B cell (primary cell): ENCODE data around the gene GLG1. TPM values are rescaled to one million over a fixed set of nuclear protein-coding genes. Genes with fewer than 3 reads are reported as not detected.

Experiments
- ATAC-seq: fragments of 200-7000 bp; cut with Tn5 transposase; one replicate; pipeline ENCODE4 v1.10.0; 2021; ENCODE audit warnings: low read depth, mild to moderate bottlenecking, moderate number of reproducible peaks, moderate library complexity
- CTCF ChIA-PET: fragments of 350-600 bp; sonication (Branson Sonifier 250); formaldehyde crosslinking; loops from one replicate; lab custom pipeline; 2021; ENCODE audit warnings: antibody characterized with exemption, inconsistent platforms; lab: Charles Lee
- POLR2A ChIA-PET: fragments of 350-600 bp; sonication (Branson Sonifier 250); formaldehyde crosslinking; loops from one replicate; lab custom pipeline; 2021; ENCODE audit warnings: antibody characterized with exemption; lab: Charles Lee
- DNase-seq: peaks from one replicate; pipeline ENCODE4 v3.0.0; 2013
- H2AFZ ChIP-seq: 2 replicates; pipeline ENCODE4 v1.6.1; 2012; ENCODE audit warnings: mild to moderate bottlenecking, low read depth, low read length; ENCODE audit not compliant: insufficient read depth, poor library complexity, severe bottlenecking
- H3K27ac ChIP-seq, 2 donors: 1 replicate in 1 of 2; 2 replicates in 1 of 2; pipeline ENCODE4 v1.5.1; 2012 to 2013; ENCODE audit warnings: low read length in 2 of 2, mild to moderate bottlenecking in 2 of 2, moderate library complexity in 1 of 2
- H3K27me3 ChIP-seq, 4 experiments: fragments of 200-600 bp in 1 of 4; sonication (generic) in 1 of 4; replicated peaks in 1 of 4; 1 replicate in 2 of 4; 2 replicates in 2 of 4; pipeline versions ENCODE4 v1.6.1 to v1.7.0; 2013 to 2016; ENCODE audit warnings: low read length in 3 of 4, mild to moderate bottlenecking in 2 of 4, mixed read lengths in 1 of 4, moderate library complexity in 1 of 4; ENCODE audit not compliant: insufficient read depth in 4 of 4, control insufficient read depth in 3 of 4; ENCODE audit errors: control extremely low read depth in 1 of 4
- H3K36me3 ChIP-seq, 2 experiments: replicated peaks in 1 of 2; 1 replicate in 1 of 2; 2 replicates in 1 of 2; pipeline versions ENCODE4 v1.6.1 to v1.7.1; 2013; ENCODE audit warnings: low read length in 1 of 2; ENCODE audit not compliant: insufficient read depth in 2 of 2, control insufficient read depth in 1 of 2; ENCODE audit errors: control extremely low read depth in 1 of 2, extremely low read depth in 1 of 2
- H3K4me1 ChIP-seq, 2 donors: fragments of 200-600 bp in 1 of 2; sonication (generic) in 1 of 2; 1 replicate in 1 of 2; 2 replicates in 1 of 2; pipeline versions ENCODE4 v1.5.1 to v1.6.1; 2013 to 2017; ENCODE audit warnings: low read length in 2 of 2; ENCODE audit not compliant: control insufficient read depth in 2 of 2, insufficient read depth in 2 of 2
- H3K4me2 ChIP-seq: replicated peaks from 2 replicates; pipeline ENCODE3; 2012; ENCODE audit warnings: mild to moderate bottlenecking, low read depth, low read length; ENCODE audit not compliant: poor library complexity, severe bottlenecking
- H3K4me3 ChIP-seq, 5 experiments: fragments of 200-600 bp in 1 of 5; sonication (generic) in 1 of 5; 1 replicate in 3 of 5; 2 replicates in 2 of 5; pipeline versions ENCODE4 v1.5.1 to v1.7.0; 2011 to 2016; ENCODE audit warnings: low read length in 4 of 5, mild to moderate bottlenecking in 4 of 5, low read depth in 2 of 5, control low read depth in 1 of 5, moderate library complexity in 1 of 5; ENCODE audit not compliant: insufficient read depth in 1 of 5; ENCODE audit errors: control extremely low read depth in 1 of 5, extremely low read depth in 1 of 5
- H3K79me2 ChIP-seq: fragments of 200-600 bp; sonication (generic); one replicate; pipeline ENCODE4 v1.6.0; 2016; ENCODE audit warnings: low read length; ENCODE audit not compliant: control insufficient read depth, insufficient read depth
- H3K9ac ChIP-seq: fragments of 200-600 bp; sonication (generic); 2 replicates; pipeline ENCODE4 v1.6.1; 2017; ENCODE audit warnings: mild to moderate bottlenecking, low read length, moderate library complexity
- H3K9me3 ChIP-seq, 3 donors: one replicate each; pipeline versions ENCODE4 v1.6.1 to v1.7.1; 2013; ENCODE audit warnings: low read length in 2 of 3; ENCODE audit not compliant: control insufficient read depth in 2 of 3, insufficient read depth in 1 of 3; ENCODE audit errors: control extremely low read depth in 1 of 3
- H4K20me1 ChIP-seq: 2 replicates; pipeline ENCODE4 v1.6.0; 2012; ENCODE audit warnings: mild to moderate bottlenecking, low read length; ENCODE audit not compliant: insufficient read depth, control insufficient read depth, poor library complexity, severe bottlenecking
- H3K27ac Mint-ChIP-seq: one replicate; pipeline ENCODE4 v1.8.0; 2021; ENCODE audit warnings: mixed read lengths
- H3K27me3 Mint-ChIP-seq: one replicate; pipeline ENCODE4 v1.8.0; 2021; ENCODE audit warnings: mixed read lengths
- H3K4me1 Mint-ChIP-seq: one replicate; pipeline ENCODE4 v1.8.0; 2021; ENCODE audit warnings: mixed read lengths
- H3K4me3 Mint-ChIP-seq: one replicate; pipeline ENCODE4 v1.8.0; 2021; ENCODE audit warnings: mixed read lengths
- H3K9me3 Mint-ChIP-seq: one replicate; pipeline ENCODE4 v1.8.0; 2022; ENCODE audit warnings: mixed read lengths; ENCODE audit not compliant: insufficient read depth
- CTCF ChIP-seq: fragments of 200-600 bp; IDR thresholded peaks from one replicate; pipeline ENCODE4 v1.8.0; 2022; ENCODE audit warnings: antibody characterized with exemption, mild to moderate bottlenecking
- EZH2 ChIP-seq: IDR thresholded peaks from 2 replicates; pipeline ENCODE4 v1.6.1; 2012; ENCODE audit warnings: borderline replicate concordance, low read depth, mild to moderate bottlenecking, moderate library complexity, low read length; ENCODE audit not compliant: insufficient read depth, poor library complexity, severe bottlenecking
- WGBS: methylation state at CpG from one replicate; pipeline ENCODE4 v1.1.5; 2013; ENCODE audit warnings: missing lambda C conversion rate; ENCODE audit not compliant: insufficient coverage; 5-methylcytosine and 5-hydroxymethylcytosine counted together
- intact Hi-C: fragments of 100-400 bp; cut with micrococcal nuclease; formaldehyde crosslinking; loops from one replicate; pipeline ENCODE4 v1.10.0; 2022
- polyA plus RNA-seq: library from polyadenylated mRNA; depleted of rRNA; stranded (reverse); fragments of >200 nt; gene quantifications from 2 replicates; pipeline ENCODE4 v1.2.3, GENCODE V29; 2012
- total RNA-seq, 2 donors: library from RNA; stranded (reverse); fragments of 120-200 nt in 1 of 2; gene quantifications; 1 replicate in 1 of 2; 2 replicates in 1 of 2; pipeline versions ENCODE4 v1.2.3 to v1.2.4, GENCODE V29; 2013 to 2022

The GLG1 gene
- total and polyA plus RNA-seq, 2 donors (not counting 1 experiment from before 2014, with no cell fraction given) = 28.3 to 114 TPM

DNA sequence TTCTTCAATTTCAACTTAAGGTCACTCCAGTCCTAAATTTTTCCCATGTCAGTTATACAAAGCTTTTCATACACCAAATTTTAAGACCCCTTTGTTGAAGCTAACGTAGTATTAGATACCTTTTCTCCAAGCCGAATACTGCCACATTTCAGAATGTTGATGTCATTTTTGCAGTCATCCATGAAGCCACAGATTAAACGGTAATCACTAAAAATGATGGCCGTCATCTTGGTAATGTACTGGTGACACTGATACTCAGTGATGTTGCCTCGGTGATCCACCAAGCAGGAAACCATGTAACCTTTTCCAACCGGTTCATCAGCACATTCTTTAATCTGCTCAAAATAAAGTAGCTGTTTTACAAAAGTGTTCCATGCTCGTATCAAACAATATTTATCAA, 103.5 kb downstream of the GLG1 start:
- Histone ChIP-seq H3K9me3 (no peaks in the 10 kb centered on the region), H3K36me3 (peaks cover 7 to 43% of the 10 kb centered on the region in 2 experiments), H3K4me3 (no peak overlapping the region), H4K20me1 (peaks cover 16% of the 10 kb centered on the region), H3K4me2 (no peak overlapping the region), H3K4me1 (no peaks in the 10 kb centered on the region), H2AFZ (no peak overlapping the region), H3K9ac (no peak overlapping the region), H3K79me2 (peaks cover 12% of the 10 kb centered on the region), H3K27ac (no peak overlapping the region), H3K27me3 (no peaks in the 10 kb centered on the region)
- Mint-ChIP-seq H3K4me3 (no peak overlapping the region), H3K9me3 (no peaks in the 10 kb centered on the region), H3K4me1 (no peaks in the 10 kb centered on the region), H3K27ac (no peak overlapping the region), H3K27me3 (no peaks in the 10 kb centered on the region)
- ChIA-PET CTCF (interaction anchor here (1.2 kb wide), 2 partner anchors 120 to 359 kb away, joined by 3 to 4 read pairs; no protein-coding TSS in a partner anchor), POLR2A (no interaction called here)
- intact Hi-C loops = loop anchor here (10.0 kb wide), 1 partner anchor 121 kb away; no protein-coding TSS in a partner anchor
- TF ChIP-seq CTCF = no peak
- no peak for TF ChIP-seq EZH2
- DNase-seq (no peak), ATAC-seq (no peak)
- 96% methylated on average over 5 of the region's 7 CpGs for WGBS

DNA sequence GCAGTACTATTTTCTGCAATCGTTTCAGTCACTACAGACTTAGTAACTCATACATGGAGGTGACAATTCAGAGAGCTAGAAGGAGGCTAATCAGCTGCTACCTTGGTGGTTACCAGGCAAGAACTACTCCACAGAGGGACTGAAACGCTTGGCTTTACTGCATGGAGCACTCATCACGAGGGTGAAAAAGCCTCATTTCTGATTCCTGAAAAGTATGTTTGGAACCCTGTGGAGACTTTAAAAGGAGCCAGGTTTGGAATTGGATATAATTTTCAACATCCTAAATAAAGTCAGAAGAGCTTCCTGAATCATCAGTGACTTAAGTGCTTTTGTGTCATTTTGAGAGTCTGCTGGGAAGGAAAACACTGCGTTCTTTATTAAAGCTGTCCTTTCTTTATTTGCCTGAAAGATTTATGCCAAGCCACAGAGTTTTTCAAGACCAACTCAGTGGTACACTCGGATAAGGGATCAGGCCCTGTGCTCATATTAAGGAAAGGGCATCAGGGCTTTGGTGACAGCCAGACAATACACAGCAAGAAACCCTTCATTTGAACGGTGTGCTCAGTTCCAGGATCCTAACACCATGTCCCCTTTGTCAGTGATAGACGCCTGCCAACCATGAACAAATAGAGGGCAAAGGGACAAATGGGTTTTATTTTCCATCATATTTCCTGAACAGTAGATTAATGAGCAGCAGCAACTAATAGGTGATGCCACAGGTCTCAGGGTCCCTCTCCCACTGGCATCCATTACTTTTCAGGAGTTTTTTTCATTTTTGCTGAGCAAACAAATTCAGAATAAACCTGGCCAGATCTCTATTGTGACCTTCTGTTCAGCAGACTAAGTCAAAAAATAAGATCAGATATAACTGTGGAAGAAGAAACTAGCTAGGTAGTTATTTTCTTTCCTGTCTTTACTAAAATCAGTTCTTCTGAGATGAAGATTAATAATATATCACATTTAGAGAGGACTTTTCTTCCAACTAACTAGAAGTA, 105.1 kb downstream of the GLG1 start:
- H3K9me3 Mint-ChIP-seq = no peaks in the 10 kb centered on the region
- no peaks in the 10 kb centered on the region for H3K27me3 Mint-ChIP-seq
- H3K79me2 ChIP-seq = peaks cover 16% of the 10 kb centered on the region
- ATAC-seq = no peak
- no peaks in the 10 kb centered on the region for H3K27me3 ChIP-seq
- intact Hi-C loops = loop anchor here (10.0 kb wide), 1 partner anchor 123 kb away; no protein-coding TSS in a partner anchor
- CTCF ChIA-PET = no interaction called here
- peaks cover 7 to 29% of the 10 kb centered on the region in 2 experiments for H3K36me3 ChIP-seq
- H2AFZ ChIP-seq = no peak overlapping the region
- no peaks in the 10 kb centered on the region for H3K9me3 ChIP-seq
- H3K4me2 ChIP-seq = no peak overlapping the region
- peaks cover 16% of the 10 kb centered on the region for H4K20me1 ChIP-seq
- no peak overlapping the region for H3K4me3 ChIP-seq
- POLR2A ChIA-PET = no interaction called here
- no peak overlapping the region for H3K4me3 Mint-ChIP-seq
- H3K4me1 Mint-ChIP-seq = no peaks in the 10 kb centered on the region
- 100% methylated on average over 3 of the region's 7 CpGs for WGBS
- no peak for TF ChIP-seq CTCF
- no peak for TF ChIP-seq EZH2
- H3K9ac ChIP-seq = no peak overlapping the region
- DNase-seq = no peak
- H3K27ac ChIP-seq = no peak overlapping the region
- no peaks in the 10 kb centered on the region for H3K4me1 ChIP-seq
- no peak overlapping the region for H3K27ac Mint-ChIP-seq
